ENCODE data around the gene DISC1. TPM values are rescaled to one million over a fixed set of nuclear protein-coding genes. Genes with fewer than 3 reads are reported as not detected.

Gene DISC1
- total RNA-seq, 4 donors from 2014 or later, result 3.3 to 11.4 (median 4.2) TPM

DNA sequence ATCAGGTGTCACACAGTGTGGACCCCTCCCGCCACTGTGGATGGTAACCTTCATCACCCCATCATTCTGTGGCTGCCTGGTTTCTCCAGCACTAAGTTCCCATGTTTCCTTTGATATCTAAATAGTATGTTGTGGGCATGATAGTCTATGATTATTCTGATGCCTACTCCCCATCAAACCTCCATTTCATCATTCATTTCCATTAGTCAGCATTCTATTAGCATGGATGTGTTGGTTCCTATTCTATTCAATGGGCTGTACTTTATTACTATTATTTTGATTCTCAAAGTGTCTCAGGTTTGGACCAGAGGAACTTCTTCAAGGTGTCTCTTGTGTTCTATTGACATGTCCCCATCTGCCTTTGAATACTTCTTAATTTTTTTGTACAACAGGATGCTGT, 112.0 kb downstream of the DISC1 start:
- no peaks in the 10 kb centered on the region for H3K27me3 ChIP-seq
- H3K36me3 ChIP-seq, result no peaks in the 10 kb centered on the region
- intact Hi-C loops (cut with DNase I), result no loop called here
- H3K4me3 ChIP-seq, result no peak overlapping the region
- no peak for DNase-seq
- no peak overlapping the region for H3K27ac ChIP-seq
- peaks cover 0 to 5% (median 0%) of the 10 kb centered on the region in 3 donors for H3K4me1 ChIP-seq
- H3K9me3 ChIP-seq, result no peaks in the 10 kb centered on the region
- 100% methylated on average over 1 of the region's 1 CpG for WGBS, 2 donors
- TF ChIP-seq POLR2A (IDR thresholded peaks at IDR 0.05), result no peak
- TF ChIP-seq, protein P1, sequence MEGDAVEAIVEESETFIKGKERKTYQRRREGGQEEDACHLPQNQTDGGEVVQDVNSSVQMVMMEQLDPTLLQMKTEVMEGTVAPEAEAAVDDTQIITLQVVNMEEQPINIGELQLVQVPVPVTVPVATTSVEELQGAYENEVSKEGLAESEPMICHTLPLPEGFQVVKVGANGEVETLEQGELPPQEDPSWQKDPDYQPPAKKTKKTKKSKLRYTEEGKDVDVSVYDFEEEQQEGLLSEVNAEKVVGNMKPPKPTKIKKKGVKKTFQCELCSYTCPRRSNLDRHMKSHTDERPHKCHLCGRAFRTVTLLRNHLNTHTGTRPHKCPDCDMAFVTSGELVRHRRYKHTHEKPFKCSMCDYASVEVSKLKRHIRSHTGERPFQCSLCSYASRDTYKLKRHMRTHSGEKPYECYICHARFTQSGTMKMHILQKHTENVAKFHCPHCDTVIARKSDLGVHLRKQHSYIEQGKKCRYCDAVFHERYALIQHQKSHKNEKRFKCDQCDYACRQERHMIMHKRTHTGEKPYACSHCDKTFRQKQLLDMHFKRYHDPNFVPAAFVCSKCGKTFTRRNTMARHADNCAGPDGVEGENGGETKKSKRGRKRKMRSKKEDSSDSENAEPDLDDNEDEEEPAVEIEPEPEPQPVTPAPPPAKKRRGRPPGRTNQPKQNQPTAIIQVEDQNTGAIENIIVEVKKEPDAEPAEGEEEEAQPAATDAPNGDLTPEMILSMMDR (IDR thresholded peaks at IDR 0.05), result no peak

DNA sequence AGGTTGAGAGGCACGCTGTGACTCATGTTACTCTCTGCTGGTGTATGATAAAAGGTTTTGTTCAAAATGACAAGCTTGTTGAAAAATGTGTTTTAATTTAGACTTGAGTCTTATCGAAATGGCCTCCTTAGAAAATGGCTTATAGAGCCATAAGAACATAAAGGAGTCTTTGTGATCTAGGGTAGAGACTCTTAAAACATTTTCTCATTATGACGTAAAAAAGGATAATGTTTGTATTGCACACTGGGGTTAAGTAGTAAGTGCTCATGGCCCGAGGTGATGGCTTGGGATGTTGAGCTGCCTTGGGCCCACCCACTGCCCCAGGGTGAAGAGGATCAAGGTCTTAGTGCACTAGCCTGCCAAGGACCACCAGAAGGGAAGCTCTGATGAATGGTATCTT, 117.4 kb downstream of the DISC1 start:
- intact Hi-C loops (cut with DNase I), result no loop called here
- WGBS, 2 donors, result 38 to 49% methylated on average over 4 of the region's 4 CpGs
- TF ChIP-seq POLR2A (IDR thresholded peaks at IDR 0.05), result no peak
- TF ChIP-seq, protein P1 (IDR thresholded peaks at IDR 0.05), result no peak

DNA sequence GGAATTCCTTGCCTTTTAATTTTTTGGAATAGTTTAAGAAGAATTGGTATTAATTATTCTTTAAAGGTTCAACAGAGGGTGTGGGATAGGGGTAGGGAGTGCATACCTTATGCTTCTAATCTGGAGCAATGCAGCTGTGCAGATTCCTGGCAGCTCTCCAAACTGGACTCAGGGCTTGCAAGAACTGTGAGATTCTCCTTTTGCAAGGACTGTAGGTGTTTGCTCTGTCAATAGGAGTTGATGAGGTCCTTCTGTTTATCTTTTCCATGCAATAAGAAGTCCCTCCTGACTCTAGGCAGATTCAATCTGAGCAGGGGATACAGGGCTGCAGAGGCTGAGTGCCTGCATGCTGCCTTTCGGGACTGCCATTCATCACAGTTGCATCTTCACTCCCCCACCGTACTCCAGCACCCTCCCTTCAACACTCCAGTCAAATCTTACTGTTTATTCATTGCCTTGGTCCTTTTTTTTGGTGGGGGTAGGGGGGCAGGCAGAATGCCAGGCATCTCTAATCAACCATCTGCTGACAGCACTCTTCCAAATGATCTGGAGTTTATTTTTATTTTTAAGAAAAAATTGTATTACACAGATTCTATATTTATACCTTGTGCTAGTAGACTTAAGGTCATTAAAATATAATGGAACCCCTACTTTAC, 122.3 kb downstream of the DISC1 start:
- intact Hi-C loops (cut with DNase I), result no loop called here
- Histone ChIP-seq H3K9me3 (peaks cover 5 to 14% (median 12%) of the 10 kb centered on the region in 3 donors), H3K36me3 (peaks cover 0 to 41% (median 0%) of the 10 kb centered on the region in 3 donors), H3K27ac (no peak overlapping the region), H3K4me1 (peaks cover 0 to 3% (median 0%) of the 10 kb centered on the region in 3 donors), H3K4me3 (no peak overlapping the region), H3K27me3 (no peaks in the 10 kb centered on the region)
- TF ChIP-seq POLR2A (IDR thresholded peaks at IDR 0.05), result no peak
- TF ChIP-seq, protein P1 (IDR thresholded peaks at IDR 0.05), result no peak
- WGBS, 2 donors, result 88 to 93% methylated on average over 2 of the region's 2 CpGs
- no peak for DNase-seq

More for the DNA sequence above, 117.4 kb downstream of the DISC1 start:
- DNase-seq, result no peak
- no peak overlapping the region for H3K27ac ChIP-seq
- peaks cover 0 to 12% (median 0%) of the 10 kb centered on the region in 3 donors for H3K4me1 ChIP-seq
- H3K36me3 ChIP-seq, result no peaks in the 10 kb centered on the region
- H3K9me3 ChIP-seq, result no peaks in the 10 kb centered on the region
- no peaks in the 10 kb centered on the region for H3K27me3 ChIP-seq
- no peak overlapping the region for H3K4me3 ChIP-seq

DNA sequence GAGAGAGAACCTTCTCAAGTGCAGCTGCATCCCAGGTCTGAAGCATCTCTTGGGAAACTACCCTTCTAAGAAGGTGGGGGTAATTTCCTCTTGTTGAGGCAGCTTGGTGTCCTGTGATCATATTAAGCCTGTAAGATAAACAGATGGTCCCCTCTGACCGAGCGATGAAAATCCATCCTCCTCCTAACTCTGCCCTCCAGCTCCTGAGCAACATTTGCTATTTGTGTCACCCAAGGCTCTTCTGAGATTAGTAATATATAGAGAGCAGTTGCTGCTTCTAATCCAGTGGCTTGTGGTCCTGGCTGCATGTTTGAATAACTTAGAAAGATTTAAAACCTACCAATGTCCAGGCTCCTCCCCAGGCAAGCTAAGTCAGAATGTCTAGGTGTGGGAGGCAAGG, 123.7 kb downstream of the DISC1 start:
- whole genome bisulfite sequencing, 2 donors, result 92 to 94% methylated on average over 2 of the region's 2 CpGs
- no peaks in the 10 kb centered on the region for H3K4me1 ChIP-seq

DNA sequence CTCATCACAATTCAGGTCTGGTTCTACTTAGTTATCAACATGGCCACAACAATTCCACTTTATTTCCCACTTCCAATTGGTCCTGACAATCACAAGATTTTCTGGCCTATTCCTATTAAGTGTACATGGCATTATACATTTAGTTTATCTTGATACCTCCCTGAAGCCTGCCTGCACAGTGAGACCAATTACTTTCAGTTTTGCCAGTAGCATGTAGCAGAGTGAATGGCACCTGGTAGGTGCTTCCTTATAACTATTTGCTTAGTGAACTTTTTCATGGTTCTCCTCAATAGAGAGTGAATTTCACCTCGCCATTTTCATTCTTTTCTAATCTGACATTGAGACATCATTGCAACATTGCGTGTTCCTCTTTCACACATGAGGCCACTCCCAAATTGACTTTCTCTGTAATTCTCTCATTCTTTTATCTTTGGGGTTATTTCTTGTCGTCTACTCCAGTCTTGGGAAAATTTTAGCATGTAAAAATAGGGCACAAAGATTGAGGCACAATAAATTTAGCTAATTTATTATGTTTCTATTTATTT, 124.3 kb downstream of the DISC1 start:
- Histone ChIP-seq H3K9me3 (peaks cover 5 to 17% (median 15%) of the 10 kb centered on the region in 3 donors), H3K27me3 (no peaks in the 10 kb centered on the region), H3K4me3 (no peak overlapping the region), H3K4me1 (no peaks in the 10 kb centered on the region), H3K36me3 (peaks cover 0 to 50% (median 0%) of the 10 kb centered on the region in 3 donors), H3K27ac (no peak overlapping the region)
- intact Hi-C loops (cut with DNase I), result no loop called here
- DNase-seq, result no peak
- TF ChIP-seq, protein P1 (IDR thresholded peaks at IDR 0.05), result no peak
- TF ChIP-seq POLR2A (IDR thresholded peaks at IDR 0.05), result no peak
- WGBS, 2 donors, result 70 to 74% methylated on average over 3 of the region's 3 CpGs

More for the DNA sequence above, 123.7 kb downstream of the DISC1 start:
- TF ChIP-seq POLR2A (IDR thresholded peaks at IDR 0.05), result no peak
- TF ChIP-seq, protein P1 (IDR thresholded peaks at IDR 0.05), result no peak
- Histone ChIP-seq H3K27me3 (no peaks in the 10 kb centered on the region), H3K9me3 (peaks cover 5 to 17% (median 15%) of the 10 kb centered on the region in 3 donors), H3K27ac (no peak overlapping the region), H3K36me3 (peaks cover 0 to 50% (median 0%) of the 10 kb centered on the region in 3 donors), H3K4me3 (no peak overlapping the region)
- DNase-seq, result no peak
- intact Hi-C loops (cut with DNase I), result no loop called here
